T-helper 17 cell (primary cell): ENCODE data around the gene RYR3. TPM values are rescaled to one million over a fixed set of nuclear protein-coding genes. Genes with fewer than 3 reads are reported as not detected.
A peak's percentile ranks its signal among the peaks of the same experiment; 100 is the strongest.

Experiments
- ATAC-seq: fragments of 150-1000 bp; cut with Tn5 transposase; 2 replicates; pipeline ENCODE4 v1.10.0; 2021; ENCODE audit warnings: mild to moderate bottlenecking, moderate library complexity
- DNase-seq, 3 donors: peaks; one replicate each; pipeline versions ENCODE4 v3.0.0 to v3.0.0-alpha.2; 2020 to 2021
- H3K9me3 ChIP-seq: one replicate; pipeline ENCODE4 v1.7.0; 2013; ENCODE audit warnings: low read length, mild to moderate bottlenecking; ENCODE audit not compliant: control insufficient read depth, poor library complexity, severe bottlenecking
- H3K27ac Mint-ChIP-seq: one replicate; pipeline ENCODE4 v1.8.0; 2022; ENCODE audit warnings: mild to moderate bottlenecking, moderate library complexity, mixed read lengths
- H3K27me3 Mint-ChIP-seq: one replicate; pipeline ENCODE4 v1.8.0; 2022; ENCODE audit warnings: mixed read lengths
- H3K36me3 Mint-ChIP-seq: one replicate; pipeline ENCODE4 v1.8.0; 2022; ENCODE audit warnings: low read depth, mixed read lengths
- H3K4me1 Mint-ChIP-seq: one replicate; pipeline ENCODE4 v1.8.0; 2022; ENCODE audit warnings: mild to moderate bottlenecking, mixed read lengths
- H3K4me3 Mint-ChIP-seq: one replicate; pipeline ENCODE4 v1.8.0; 2022; ENCODE audit warnings: mild to moderate bottlenecking, moderate library complexity, mixed read lengths
- total RNA-seq, 4 donors: library from RNA in 2 of 4; stranded (reverse) in 2 of 4; gene quantifications; one replicate each; pipeline ENCODE4 v1.2.3 and lab custom pipeline; 2022 to 2026

Gene RYR3
- total RNA-seq, 2 donors from 2014 or later, result 0.05 to 0.23 TPM

GRCh38 chr15:33680336-33680735, 369.6 kb downstream of the RYR3 start:
- Mint-ChIP-seq H3K4me3 (no peak overlapping the region), H3K27me3 (peaks cover 82% of the 10 kb centered on the region), H3K4me1 (no peaks in the 10 kb centered on the region), H3K36me3 (no peaks in the 10 kb centered on the region), H3K27ac (no peak overlapping the region)
- no peak for DNase-seq
- ATAC-seq, result no peak
- H3K9me3 ChIP-seq, result no peaks in the 10 kb centered on the region

DNA sequence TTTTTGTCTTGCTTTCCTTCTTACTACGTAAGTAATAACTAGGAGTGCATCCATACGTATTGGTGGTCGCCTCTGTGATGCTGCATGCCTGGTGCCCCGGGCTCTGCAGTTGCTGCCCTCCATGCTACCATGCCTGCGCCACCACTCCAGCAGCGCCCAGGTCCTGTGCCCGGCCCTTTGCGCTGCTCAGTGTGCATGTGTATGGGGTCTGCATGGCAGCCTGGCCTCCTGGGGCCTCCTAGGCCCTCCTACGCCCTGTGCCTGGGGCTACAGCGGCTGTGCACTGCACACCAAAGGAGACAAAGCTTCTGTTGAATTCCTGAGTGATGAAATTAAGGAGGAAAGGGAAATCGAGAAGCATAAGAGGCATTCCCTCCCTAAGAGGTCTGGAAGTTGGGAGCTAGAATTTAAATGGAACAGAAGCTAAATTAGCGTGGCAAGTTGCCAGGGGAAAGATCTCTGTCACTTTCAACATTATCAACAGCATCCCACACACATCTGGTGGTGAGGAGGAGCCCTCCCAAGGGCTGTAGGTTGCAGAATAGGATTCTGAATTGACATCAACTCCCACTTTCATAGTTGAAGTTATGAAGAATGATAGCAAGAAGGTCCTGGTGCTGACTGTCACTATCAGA, 382.5 kb downstream of the RYR3 start:
- H3K4me3 Mint-ChIP-seq, result no peak overlapping the region
- no peaks in the 10 kb centered on the region for H3K9me3 ChIP-seq
- no peaks in the 10 kb centered on the region for H3K4me1 Mint-ChIP-seq
- no peak overlapping the region for H3K27ac Mint-ChIP-seq
- DNase-seq (no peak), ATAC-seq (no peak)
- H3K36me3 Mint-ChIP-seq, result no peaks in the 10 kb centered on the region
- H3K27me3 Mint-ChIP-seq, result peaks cover 23% of the 10 kb centered on the region

- Mint-ChIP-seq H3K27ac (no peak overlapping the region), H3K4me1 (peaks cover 4% of the 10 kb centered on the region)
Observed at GRCh38 chr15:33698126-33698525, 387.4 kb downstream of the RYR3 start.

DNA sequence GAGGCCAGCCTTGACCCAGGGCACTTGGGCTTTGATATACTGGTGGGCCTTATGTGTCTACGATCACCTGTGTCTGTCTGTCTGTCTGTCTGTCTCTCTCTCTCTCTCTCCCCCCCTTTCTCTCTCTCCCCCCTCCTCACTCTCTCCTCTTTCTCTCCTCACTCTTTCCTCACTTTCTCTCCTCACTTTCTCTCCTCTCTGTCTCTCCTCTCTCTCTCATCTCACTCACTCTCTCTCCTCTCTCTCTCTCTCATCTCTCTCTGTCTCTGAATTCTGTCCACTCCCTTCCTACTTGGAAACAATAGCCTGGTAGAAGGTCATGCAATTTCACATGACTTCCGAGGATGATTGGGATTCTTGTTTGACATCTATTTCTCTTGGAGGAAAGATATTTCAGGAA, 388.4 kb downstream of the RYR3 start:
- Mint-ChIP-seq H3K27me3 (peaks cover 29% of the 10 kb centered on the region), H3K36me3 (no peaks in the 10 kb centered on the region), H3K4me3 (no peak overlapping the region), H3K4me1 (peaks cover 4% of the 10 kb centered on the region), H3K27ac (no peak overlapping the region)
- ATAC-seq, result no peak
- H3K9me3 ChIP-seq, result no peaks in the 10 kb centered on the region
- DNase-seq, result no peak

More at GRCh38 chr15:33698126-33698525, 387.4 kb downstream of the RYR3 start:
- no peak for DNase-seq
- ATAC-seq, result no peak
- H3K9me3 ChIP-seq, result no peaks in the 10 kb centered on the region
- no peak overlapping the region for H3K4me3 Mint-ChIP-seq
- H3K36me3 Mint-ChIP-seq, result no peaks in the 10 kb centered on the region
- H3K27me3 Mint-ChIP-seq, result peaks cover 36% of the 10 kb centered on the region

DNA sequence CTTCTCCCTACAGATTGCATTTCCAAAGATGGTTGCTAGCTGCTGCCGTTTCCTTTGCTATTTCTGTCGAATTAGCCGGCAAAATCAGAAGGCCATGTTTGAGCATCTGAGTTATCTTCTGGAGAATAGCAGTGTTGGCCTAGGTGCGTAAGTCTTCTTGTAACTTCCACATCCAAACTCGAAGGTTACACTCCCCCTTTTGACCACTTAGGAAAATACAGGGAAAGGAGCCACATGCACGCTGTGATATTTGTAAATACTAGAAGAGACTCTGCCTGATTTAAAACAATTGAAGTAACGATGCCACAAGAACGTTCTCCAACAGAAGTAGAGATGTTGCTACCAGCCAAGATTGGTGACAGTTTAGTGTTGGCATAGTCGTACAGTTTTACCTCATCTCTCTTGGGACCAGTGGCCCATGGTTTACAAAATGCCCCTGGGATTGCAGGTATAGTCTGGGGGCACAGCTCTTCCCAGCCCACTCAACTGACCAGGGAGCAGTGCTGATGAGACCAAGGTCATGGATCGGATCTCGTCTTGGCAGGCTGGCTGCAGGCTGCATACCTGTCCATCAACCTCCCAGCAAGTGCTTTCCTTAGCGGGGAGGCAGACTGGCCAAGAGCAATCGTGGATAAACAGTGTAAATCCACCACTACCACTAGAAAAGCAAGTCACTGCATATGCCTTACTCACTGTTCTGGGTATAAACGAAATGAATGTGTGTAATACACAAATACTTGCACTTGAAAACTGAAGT, 389.1 kb downstream of the RYR3 start:
- DNase-seq (no peak), ATAC-seq (no peak)
- Mint-ChIP-seq H3K4me3 (no peak overlapping the region), H3K27ac (no peak overlapping the region), H3K36me3 (no peaks in the 10 kb centered on the region), H3K27me3 (peaks cover 29% of the 10 kb centered on the region), H3K4me1 (peaks cover 4% of the 10 kb centered on the region)
- H3K9me3 ChIP-seq, result no peaks in the 10 kb centered on the region

DNA sequence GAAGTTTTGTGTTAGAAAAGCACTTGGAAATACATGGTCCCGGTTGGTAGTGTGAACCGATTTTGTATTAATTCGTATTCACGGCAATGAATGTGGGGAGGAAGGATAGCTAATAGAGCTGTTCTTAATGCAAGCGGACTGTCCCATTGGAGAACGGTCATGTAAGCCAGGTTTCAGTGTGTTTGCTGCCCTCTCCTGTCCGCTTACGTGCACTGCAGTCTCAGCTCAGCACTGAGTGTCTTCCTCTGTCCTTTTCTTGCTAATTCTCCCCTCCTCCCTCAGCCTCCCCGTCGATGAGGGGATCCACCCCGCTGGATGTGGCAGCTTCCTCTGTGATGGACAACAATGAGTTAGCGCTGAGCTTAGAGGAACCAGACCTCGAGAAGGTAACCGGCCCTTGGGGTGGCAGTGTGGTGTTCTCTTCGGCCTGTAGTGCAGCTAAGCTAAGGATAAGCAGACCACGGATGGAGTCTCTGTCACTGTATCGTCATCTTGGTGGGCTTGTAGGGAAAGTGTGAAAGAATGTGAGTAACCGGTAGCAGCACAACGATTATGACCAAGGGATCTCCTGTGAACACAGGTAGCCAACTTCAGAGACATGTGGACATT, 390.0 kb downstream of the RYR3 start:
- Mint-ChIP-seq H3K36me3 (no peaks in the 10 kb centered on the region), H3K27ac (no peak overlapping the region), H3K4me3 (no peak overlapping the region), H3K4me1 (peaks cover 4% of the 10 kb centered on the region), H3K27me3 (peaks cover 29% of the 10 kb centered on the region)
- peak; percentile 13 to 43 (median 25) for DNase-seq
- ATAC-seq, result peak; percentile 68
- H3K9me3 ChIP-seq, result no peaks in the 10 kb centered on the region

DNA sequence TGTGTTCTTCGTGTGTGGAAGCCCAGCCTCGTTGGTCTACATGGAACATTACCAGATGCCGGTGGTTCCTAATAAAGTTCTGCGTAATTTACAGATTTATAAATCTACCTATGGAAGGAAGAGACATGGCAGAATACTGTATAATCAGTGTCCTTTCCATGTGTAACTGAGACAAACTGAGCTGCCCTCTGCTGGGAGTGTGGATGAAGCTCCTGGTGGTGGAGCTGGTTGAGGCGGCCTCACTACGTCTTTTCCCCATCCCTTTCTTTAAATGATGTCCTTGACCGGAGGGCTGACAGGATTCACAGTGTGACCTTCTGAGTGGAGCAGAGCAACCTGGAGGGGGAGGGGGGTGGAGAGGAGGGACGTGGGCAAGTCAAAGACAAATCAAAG, 390.5 kb downstream of the RYR3 start:
- ATAC-seq (no peak), DNase-seq (no peak)
- Mint-ChIP-seq H3K27ac (no peak overlapping the region), H3K36me3 (no peaks in the 10 kb centered on the region), H3K4me1 (peaks cover 4% of the 10 kb centered on the region), H3K4me3 (no peak overlapping the region), H3K27me3 (peaks cover 29% of the 10 kb centered on the region)
- no peaks in the 10 kb centered on the region for H3K9me3 ChIP-seq

- no peaks in the 10 kb centered on the region for H3K36me3 Mint-ChIP-seq
- ATAC-seq, result no peak
- DNase-seq, result no peak
- H3K4me3 Mint-ChIP-seq, result no peak overlapping the region
- no peaks in the 10 kb centered on the region for H3K9me3 ChIP-seq
- no peaks in the 10 kb centered on the region for H3K4me1 Mint-ChIP-seq
- H3K27ac Mint-ChIP-seq, result no peak overlapping the region
- peaks cover under 1% of the 10 kb centered on the region for H3K27me3 Mint-ChIP-seq
Observed at GRCh38 chr15:33706173-33706572, 395.4 kb downstream of the RYR3 start.

DNA sequence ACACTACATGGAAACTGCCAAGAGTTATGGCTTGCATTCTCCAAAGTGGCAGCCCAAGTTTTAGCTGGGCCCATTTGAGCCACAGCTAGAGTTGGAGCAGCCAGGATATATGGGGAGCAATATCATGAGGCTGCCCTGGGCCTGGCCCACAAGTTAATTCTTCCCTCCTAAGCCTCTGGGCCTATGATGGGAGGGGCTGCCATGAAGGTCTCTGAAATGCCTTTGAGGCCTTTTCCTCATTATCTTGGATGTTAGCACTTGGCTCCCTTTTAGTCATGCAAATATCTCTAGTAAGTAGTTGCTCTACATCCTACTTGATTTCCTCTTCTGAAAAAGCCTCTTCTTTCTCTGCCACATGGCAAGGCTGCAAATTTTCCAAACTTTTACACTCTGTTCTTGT, 400.0 kb downstream of the RYR3 start:
- DNase-seq (no peak), ATAC-seq (no peak)
- Mint-ChIP-seq H3K36me3 (no peaks in the 10 kb centered on the region), H3K4me3 (no peak overlapping the region), H3K4me1 (no peaks in the 10 kb centered on the region), H3K27ac (no peak overlapping the region), H3K27me3 (no peaks in the 10 kb centered on the region)
- no peaks in the 10 kb centered on the region for H3K9me3 ChIP-seq

- no peaks in the 10 kb centered on the region for H3K4me1 Mint-ChIP-seq
- no peak for ATAC-seq
- peaks cover 3% of the 10 kb centered on the region for H3K27me3 Mint-ChIP-seq
- H3K36me3 Mint-ChIP-seq, result no peaks in the 10 kb centered on the region
- no peak for DNase-seq
- no peak overlapping the region for H3K27ac Mint-ChIP-seq
- H3K4me3 Mint-ChIP-seq, result no peak overlapping the region
- H3K9me3 ChIP-seq, result no peaks in the 10 kb centered on the region
Observed at GRCh38 chr15:33716025-33716424, 405.3 kb downstream of the RYR3 start.

DNA sequence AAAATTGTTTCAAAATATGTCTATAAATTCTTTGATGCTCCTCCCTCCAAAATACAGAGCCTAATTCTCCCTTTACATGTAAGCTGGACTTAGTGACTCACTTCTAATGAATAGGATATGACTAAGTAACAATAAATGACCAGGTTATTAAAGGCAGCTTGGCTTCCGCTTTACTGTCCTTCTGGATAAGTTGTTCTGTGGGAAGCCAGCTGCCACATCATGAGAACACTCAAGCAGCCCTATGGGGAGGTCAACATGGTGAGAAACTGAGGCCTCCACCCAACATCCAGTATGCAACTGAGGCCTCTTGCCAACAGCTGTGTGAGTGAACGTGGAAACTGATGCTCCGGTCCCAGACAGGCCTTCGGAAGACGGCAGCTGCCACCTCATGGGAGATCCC, 410.2 kb downstream of the RYR3 start:
- DNase-seq, result no peak
- no peak overlapping the region for H3K27ac Mint-ChIP-seq
- no peak for ATAC-seq
- no peaks in the 10 kb centered on the region for H3K36me3 Mint-ChIP-seq
- peaks cover 23% of the 10 kb centered on the region for H3K27me3 Mint-ChIP-seq
- no peaks in the 10 kb centered on the region for H3K9me3 ChIP-seq
- no peaks in the 10 kb centered on the region for H3K4me1 Mint-ChIP-seq
- no peak overlapping the region for H3K4me3 Mint-ChIP-seq

DNA sequence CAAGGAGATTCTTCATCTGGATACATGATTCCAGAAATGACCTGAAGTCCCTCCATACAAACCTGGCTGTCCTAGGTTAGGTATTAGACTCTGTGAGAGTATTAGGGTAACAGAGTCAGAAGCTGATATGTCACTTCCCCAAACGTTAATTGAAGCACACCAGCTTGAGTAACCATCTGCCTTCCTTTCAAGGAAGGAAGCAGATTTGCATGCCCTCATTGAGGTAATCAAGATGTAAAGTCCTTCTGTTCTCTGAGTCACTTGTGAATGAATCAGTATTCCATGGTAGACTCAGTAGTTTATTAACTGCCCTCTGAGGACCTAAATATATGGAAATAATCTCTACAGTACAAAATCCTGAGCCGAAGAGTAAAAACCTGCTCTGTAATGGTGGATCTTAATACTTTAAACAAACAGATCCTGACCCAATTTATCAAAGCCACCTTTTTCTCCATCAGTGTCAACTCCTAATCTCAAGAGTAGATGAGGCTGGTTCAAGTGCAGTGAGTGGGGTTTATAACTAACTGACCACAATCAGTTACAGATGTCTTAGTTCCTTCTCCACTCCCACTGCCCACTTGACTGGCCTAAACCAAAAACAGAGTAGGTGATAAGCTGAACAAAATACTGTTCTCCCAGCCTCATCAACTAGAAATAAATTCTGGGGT, 411.4 kb downstream of the RYR3 start:
- Mint-ChIP-seq H3K27me3 (peaks cover 23% of the 10 kb centered on the region), H3K4me3 (no peak overlapping the region), H3K36me3 (no peaks in the 10 kb centered on the region), H3K4me1 (no peaks in the 10 kb centered on the region), H3K27ac (no peak overlapping the region)
- ATAC-seq (no peak), DNase-seq (no peak)
- no peaks in the 10 kb centered on the region for H3K9me3 ChIP-seq

- ATAC-seq, result no peak
- H3K36me3 Mint-ChIP-seq, result no peaks in the 10 kb centered on the region
- H3K9me3 ChIP-seq, result no peaks in the 10 kb centered on the region
- no peak overlapping the region for H3K27ac Mint-ChIP-seq
- H3K4me3 Mint-ChIP-seq, result no peak overlapping the region
- H3K4me1 Mint-ChIP-seq, result no peaks in the 10 kb centered on the region
- H3K27me3 Mint-ChIP-seq, result peaks cover 23% of the 10 kb centered on the region
- no peak for DNase-seq
Observed at GRCh38 chr15:33722673-33723015, 411.9 kb downstream of the RYR3 start.
